SK-N-MC (cell line): ENCODE measurements around the gene PIK3R1.

Experiments used
- EZH2 ChIP-seq: fragments of 200-600 bp; sonication (generic); IDR thresholded peaks from one replicate; pipeline ENCODE4 v1.6.1; 2017; ENCODE audit warnings: antibody characterized with exemption
- FOXP2 ChIP-seq: optimal IDR thresholded peaks from 2 replicates; pipeline ENCODE3; 2011; ENCODE audit warnings: mild to moderate bottlenecking, moderate library complexity; ENCODE audit not compliant: insufficient read depth; ENCODE audit errors: extremely low read length, control extremely low read depth
- POLR2AphosphoS5 ChIP-seq: IDR thresholded peaks from 2 replicates; pipeline ENCODE4 v1.6.1; 2012; ENCODE audit warnings: mild to moderate bottlenecking, low read depth, low read length, borderline replicate concordance

GRCh38 chr5:68339921-68340321, 124.4 kb downstream of the PIK3R1 start:
- TF ChIP-seq EZH2 = no peak
- TF ChIP-seq POLR2AphosphoS5 = no peak
- no peak for TF ChIP-seq FOXP2
